Measurements from ENCODE around the gene GID8. TPM values are rescaled to one million over a fixed set of nuclear protein-coding genes. Genes with fewer than 3 reads are reported as not detected.

The GID8 gene
- total and polyA plus RNA-seq, 2 donors from 2014 or later: 16.4 to 37.3 TPM

DNA sequence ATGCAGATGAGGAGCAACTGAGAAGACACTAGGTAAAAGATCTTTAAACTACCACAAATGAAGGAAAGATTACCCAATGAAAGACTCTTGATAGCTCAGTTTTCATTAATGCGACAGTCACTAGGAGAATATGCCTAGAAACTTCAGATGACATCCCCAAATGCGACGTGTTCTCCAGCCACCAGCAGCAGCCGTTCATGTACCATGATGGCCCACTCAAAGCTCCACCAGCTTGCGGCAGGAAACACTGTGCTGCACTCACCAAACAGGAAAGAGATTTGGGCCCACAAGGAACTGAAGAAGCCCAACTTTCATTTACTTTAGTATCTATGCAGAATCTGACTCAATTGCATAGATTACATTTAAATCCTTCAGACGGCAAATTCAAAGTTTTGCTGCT, 19.1 kb upstream of the GID8 start:
- no peaks in the 10 kb centered on the region for H3K27me3 ChIP-seq (ENCODE audit: control insufficient read depth, insufficient read depth, low read length)
- H3K9ac ChIP-seq (ENCODE audit: low read length in 3 of 3): peak overlapping the region in 1 of 3 donors; percentile 27
- no peak overlapping the region for H3K4me3 ChIP-seq (ENCODE audit: low read length in 3 of 3)
- H3K27ac ChIP-seq (ENCODE audit: low read depth in 2 of 2, low read length in 2 of 2): no peak overlapping the region
- no peaks in the 10 kb centered on the region for H3K9me3 ChIP-seq (ENCODE audit: control insufficient read depth in 2 of 3, insufficient read depth in 1 of 3, low read length in 3 of 3)
- H3K36me3 ChIP-seq (ENCODE audit: control insufficient read depth in 2 of 3, insufficient read depth in 3 of 3, low read length in 3 of 3): no peaks in the 10 kb centered on the region
- no peak for TF ChIP-seq CTCF (IDR thresholded peaks at IDR 0.05; ENCODE audit: borderline replicate concordance, extremely low read depth, insufficient read depth)
- peaks cover 0 to 49% (median 48%) of the 10 kb centered on the region in 3 donors for H3K4me1 ChIP-seq (ENCODE audit: control insufficient read depth in 2 of 3, insufficient read depth in 2 of 3, low read depth in 1 of 3, low read length in 3 of 3)
- intact Hi-C loops (cut with DNase I): no loop called here
- no peak for FAIRE-seq
- no peak for DNase-seq

- H3K36me3 ChIP-seq (ENCODE audit: control insufficient read depth in 2 of 3, insufficient read depth in 3 of 3, low read length in 3 of 3): no peaks in the 10 kb centered on the region
- no peak overlapping the region for H3K4me3 ChIP-seq (ENCODE audit: low read length in 3 of 3)
- peaks cover 4 to 54% (median 53%) of the 10 kb centered on the region in 3 donors for H3K4me1 ChIP-seq (ENCODE audit: control insufficient read depth in 2 of 3, insufficient read depth in 2 of 3, low read depth in 1 of 3, low read length in 3 of 3)
- intact Hi-C loops (cut with DNase I): no loop called here
- H3K9ac ChIP-seq (ENCODE audit: low read length in 3 of 3): no peak overlapping the region
- FAIRE-seq (no peak), DNase-seq (no peak)
- no peaks in the 10 kb centered on the region for H3K9me3 ChIP-seq (ENCODE audit: control insufficient read depth in 2 of 3, insufficient read depth in 1 of 3, low read length in 3 of 3)
- no peaks in the 10 kb centered on the region for H3K27me3 ChIP-seq (ENCODE audit: control insufficient read depth, insufficient read depth, low read length)
- H3K27ac ChIP-seq (ENCODE audit: low read depth in 2 of 2, low read length in 2 of 2): peak overlapping the region in 1 of 2 donors; percentile 19
- no peak for TF ChIP-seq CTCF (IDR thresholded peaks at IDR 0.05; ENCODE audit: borderline replicate concordance, extremely low read depth, insufficient read depth)
These were observed 17.8 kb upstream of the GID8 start for GRCh38 chr20:62920039-62920645.

DNA sequence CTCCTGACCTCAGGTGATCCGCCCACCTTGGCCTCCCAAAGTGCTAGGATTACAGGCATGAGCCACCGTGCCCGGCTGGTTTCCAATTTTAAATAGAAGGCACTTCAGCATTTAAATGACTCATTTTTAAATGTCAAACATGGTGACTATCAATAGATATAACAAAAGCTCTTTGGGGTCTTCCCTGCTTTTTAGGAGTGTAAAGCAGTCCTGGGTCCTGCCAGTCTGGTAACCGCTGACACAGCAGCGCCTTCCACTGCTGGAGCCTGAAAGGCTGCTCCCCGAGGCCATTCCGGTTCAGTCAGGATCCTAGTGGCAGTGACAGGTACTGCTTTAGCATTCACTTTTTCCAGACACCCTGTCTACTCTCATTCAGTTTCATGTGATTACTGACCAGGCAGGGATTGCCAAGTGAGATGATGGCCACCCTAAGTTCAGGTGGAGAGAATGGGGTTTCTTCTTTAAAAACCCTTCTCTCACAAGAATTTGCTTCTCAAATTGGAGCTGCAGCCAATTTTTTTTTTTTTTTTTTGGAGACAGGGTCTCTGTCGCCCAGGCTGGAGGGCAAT, 16.7 kb upstream of the GID8 start:
- H3K27me3 ChIP-seq (ENCODE audit: control insufficient read depth, insufficient read depth, low read length): no peaks in the 10 kb centered on the region
- peaks cover 4 to 55% (median 53%) of the 10 kb centered on the region in 3 donors for H3K4me1 ChIP-seq (ENCODE audit: control insufficient read depth in 2 of 3, insufficient read depth in 2 of 3, low read depth in 1 of 3, low read length in 3 of 3)
- H3K36me3 ChIP-seq (ENCODE audit: control insufficient read depth in 2 of 3, insufficient read depth in 3 of 3, low read length in 3 of 3): no peaks in the 10 kb centered on the region
- no peaks in the 10 kb centered on the region for H3K9me3 ChIP-seq (ENCODE audit: control insufficient read depth in 2 of 3, insufficient read depth in 1 of 3, low read length in 3 of 3)
- no peak overlapping the region for H3K4me3 ChIP-seq (ENCODE audit: low read length in 3 of 3)
- H3K9ac ChIP-seq (ENCODE audit: low read length in 3 of 3): peak overlapping the region in 1 of 3 donors; percentile 8
- no peak for FAIRE-seq
- intact Hi-C loops (cut with DNase I): no loop called here
- H3K27ac ChIP-seq (ENCODE audit: low read depth in 2 of 2, low read length in 2 of 2): peak overlapping the region in 1 of 2 donors; percentile 16
- peak; percentile 61 for TF ChIP-seq CTCF (IDR thresholded peaks at IDR 0.05; ENCODE audit: borderline replicate concordance, extremely low read depth, insufficient read depth)
- DNase-seq: peak; percentile 62 to 84 (median 82)
